GM12892 (cell line): ENCODE measurements around the gene RPRM.

Experiments
- POLR2A ChIP-seq: IDR thresholded peaks from 2 replicates; pipeline ENCODE4 v1.6.1; 2011; ENCODE audit warnings: low read depth, low read length, control low read depth
- POLR2AphosphoS5 ChIP-seq: IDR thresholded peaks from 2 replicates; pipeline ENCODE4 v1.6.1; 2011; ENCODE audit warnings: low read depth, low read length, control low read depth
- TAF1 ChIP-seq: IDR thresholded peaks from 2 replicates; pipeline ENCODE4 v1.6.1; 2011; ENCODE audit warnings: low read depth, mild to moderate bottlenecking, control low read depth, low read length, borderline replicate concordance

DNA sequence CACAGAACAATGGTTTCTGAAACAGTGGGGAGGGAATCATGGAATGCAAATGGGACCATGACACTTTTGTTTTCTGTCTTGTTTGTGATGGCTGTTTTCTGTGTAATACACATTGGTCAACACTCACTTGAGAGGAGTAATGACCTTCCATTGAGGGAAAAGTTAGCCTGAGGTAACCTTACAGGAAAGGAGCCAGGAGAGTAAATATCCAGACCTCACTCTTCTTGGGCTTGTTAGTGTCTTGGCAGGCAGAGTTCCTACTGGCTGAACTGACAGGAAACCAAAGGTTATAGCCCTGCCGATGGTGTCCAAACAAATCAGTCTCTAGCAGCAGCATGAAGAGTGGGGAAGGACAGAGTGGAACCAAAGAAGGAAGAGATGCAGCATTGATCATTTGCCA is 17.2 kb upstream of the RPRM start:
- TF ChIP-seq POLR2AphosphoS5 = no peak
- TF ChIP-seq POLR2A = no peak
- no peak for TF ChIP-seq TAF1
